Stimulated activated CD4-positive, alpha-beta T cell treated with anti-CD3 and anti-CD28 coated beads, TNF-alpha, amount 100 ng/mL, for 1 hour (primary cell): ENCODE data around the gene RABL6.
"Not testable (repeated sequence)": the region's sequence is repeated elsewhere in the genome, so short reads cannot be mapped to it uniquely, and the experiment has no call there.

Source experiments
- DNase-seq, 3 donors: peaks; one replicate each; pipeline ENCODE4 v3.0.0-alpha.2; 2020; ENCODE audit warnings: low read depth in 3 of 3, low spot score in 1 of 3

Gene RABL6

GRCh38 chr9:136807281-136808074 lies at the start of gene RABL6:
RABL6 (plus strand) TSS chr9:136807948; CDS start chr9:136808197, 249 bp downstream.
- peak; percentile 57 to 76 (median 74) for DNase-seq

GRCh38 chr9:136759001-136759400 lies 48.7 kb upstream of the RABL6 start:
- no peak for DNase-seq

- DNase-seq = no peak
Measured at GRCh38 chr9:136759436-136760325, 48.1 kb upstream of the RABL6 start.

GRCh38 chr9:136760424-136760823 lies 47.3 kb upstream of the RABL6 start:
- DNase-seq = no peak

GRCh38 chr9:136760834-136761544 lies 46.8 kb upstream of the RABL6 start:
- not testable (repeated sequence) for DNase-seq

- no peak for DNase-seq
Measured at GRCh38 chr9:136761545-136761981, 46.2 kb upstream of the RABL6 start.

GRCh38 chr9:136762221-136762691 lies 45.5 kb upstream of the RABL6 start:
- DNase-seq = no peak

GRCh38 chr9:136762915-136763648 lies 44.7 kb upstream of the RABL6 start:
- peak in 1 of 3 donors; percentile 36 for DNase-seq

- DNase-seq = no peak
Measured at GRCh38 chr9:136763649-136764035, 44.1 kb upstream of the RABL6 start.

GRCh38 chr9:136764301-136764891 lies 43.4 kb upstream of the RABL6 start, which contains the start of gene LCN15:
LCN15 (minus strand) TSS chr9:136764518; CDS start chr9:136764488, 30 bp downstream.
- no peak for DNase-seq

- DNase-seq = no peak
Measured at GRCh38 chr9:136765041-136765440, 42.7 kb upstream of the RABL6 start.

- DNase-seq = not testable (repeated sequence)
Measured at GRCh38 chr9:136765745-136766409, 41.9 kb upstream of the RABL6 start.

GRCh38 chr9:136766410-136767120 lies 41.2 kb upstream of the RABL6 start:
- not testable (repeated sequence) for DNase-seq

- peak in 2 of 3 donors; percentile 22 to 42 for DNase-seq
Measured at GRCh38 chr9:136769710-136770191, 38.0 kb upstream of the RABL6 start.

- no peak for DNase-seq
Measured at GRCh38 chr9:136771907-136772415, 35.8 kb upstream of the RABL6 start.

- DNase-seq = no peak
Measured at GRCh38 chr9:136773386-136774044, 34.2 kb upstream of the RABL6 start.

GRCh38 chr9:136774416-136775045 lies 33.2 kb upstream of the RABL6 start:
- DNase-seq = no peak
